22Rv1 (cell line): Measurements from ENCODE around the gene SRPK1.

ENCODE experiments used
- H3K27ac ChIP-seq: fragments of 450-650 bp; 2 replicates; pipeline ENCODE4 v1.5.1; 2017
- ZFX ChIP-seq: fragments of 450-650 bp; IDR thresholded peaks from 2 replicates; pipeline ENCODE4 v1.6.1; 2017; ENCODE audit warnings: antibody characterized with exemption, borderline replicate concordance
- TF ChIP-seq, protein P1 (sequence below): fragments of 450-650 bp; IDR thresholded peaks from 2 replicates; pipeline ENCODE4 v1.5.1; 2017; ENCODE audit warnings: mild to moderate bottlenecking

SRPK1 gene

DNA sequence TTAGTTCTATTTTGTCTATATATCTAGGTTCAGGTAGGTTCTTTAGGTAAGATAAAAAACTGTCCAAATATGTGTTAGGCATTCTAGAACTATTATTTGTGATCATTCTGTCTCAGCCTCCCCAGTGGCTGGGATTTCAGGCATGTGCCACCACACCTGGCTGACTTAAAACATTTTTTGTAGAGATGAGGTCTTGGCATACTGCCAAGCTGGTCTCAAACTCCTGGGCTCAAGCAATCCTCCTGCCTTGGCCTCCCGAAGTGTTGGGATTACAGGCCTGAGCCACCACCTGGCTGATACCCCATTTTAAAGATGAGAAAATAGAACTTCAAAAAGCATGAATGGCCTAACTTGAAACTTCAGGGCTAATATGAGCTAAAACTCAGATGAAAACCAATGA, 81.9 kb downstream of the SRPK1 start:
- TF ChIP-seq, protein P1, sequence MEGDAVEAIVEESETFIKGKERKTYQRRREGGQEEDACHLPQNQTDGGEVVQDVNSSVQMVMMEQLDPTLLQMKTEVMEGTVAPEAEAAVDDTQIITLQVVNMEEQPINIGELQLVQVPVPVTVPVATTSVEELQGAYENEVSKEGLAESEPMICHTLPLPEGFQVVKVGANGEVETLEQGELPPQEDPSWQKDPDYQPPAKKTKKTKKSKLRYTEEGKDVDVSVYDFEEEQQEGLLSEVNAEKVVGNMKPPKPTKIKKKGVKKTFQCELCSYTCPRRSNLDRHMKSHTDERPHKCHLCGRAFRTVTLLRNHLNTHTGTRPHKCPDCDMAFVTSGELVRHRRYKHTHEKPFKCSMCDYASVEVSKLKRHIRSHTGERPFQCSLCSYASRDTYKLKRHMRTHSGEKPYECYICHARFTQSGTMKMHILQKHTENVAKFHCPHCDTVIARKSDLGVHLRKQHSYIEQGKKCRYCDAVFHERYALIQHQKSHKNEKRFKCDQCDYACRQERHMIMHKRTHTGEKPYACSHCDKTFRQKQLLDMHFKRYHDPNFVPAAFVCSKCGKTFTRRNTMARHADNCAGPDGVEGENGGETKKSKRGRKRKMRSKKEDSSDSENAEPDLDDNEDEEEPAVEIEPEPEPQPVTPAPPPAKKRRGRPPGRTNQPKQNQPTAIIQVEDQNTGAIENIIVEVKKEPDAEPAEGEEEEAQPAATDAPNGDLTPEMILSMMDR = no peak
- TF ChIP-seq ZFX = no peak
- no peak overlapping the region for H3K27ac ChIP-seq

DNA sequence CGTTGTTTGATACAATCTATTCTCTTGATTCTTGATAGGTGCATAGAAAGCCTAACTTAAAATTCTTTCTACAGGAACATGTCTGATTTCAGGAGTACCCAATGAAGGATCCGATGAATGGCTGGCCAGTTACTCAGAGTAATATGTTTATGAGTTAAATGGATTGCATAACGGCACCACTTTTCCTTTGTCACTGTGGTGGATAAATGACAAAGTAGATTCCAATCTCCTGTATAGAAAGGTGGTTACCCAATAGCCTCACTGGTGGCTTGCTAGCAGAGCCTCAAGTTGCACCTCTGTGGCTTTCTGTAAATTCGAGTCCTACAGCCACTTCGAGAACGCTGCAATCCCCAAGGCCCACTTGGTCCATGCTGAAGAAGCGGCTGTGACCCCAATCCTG, 87.4 kb downstream of the SRPK1 start:
- H3K27ac ChIP-seq = peak overlapping the region; percentile 8; the same call in 1 of the 2 replicates

DNA sequence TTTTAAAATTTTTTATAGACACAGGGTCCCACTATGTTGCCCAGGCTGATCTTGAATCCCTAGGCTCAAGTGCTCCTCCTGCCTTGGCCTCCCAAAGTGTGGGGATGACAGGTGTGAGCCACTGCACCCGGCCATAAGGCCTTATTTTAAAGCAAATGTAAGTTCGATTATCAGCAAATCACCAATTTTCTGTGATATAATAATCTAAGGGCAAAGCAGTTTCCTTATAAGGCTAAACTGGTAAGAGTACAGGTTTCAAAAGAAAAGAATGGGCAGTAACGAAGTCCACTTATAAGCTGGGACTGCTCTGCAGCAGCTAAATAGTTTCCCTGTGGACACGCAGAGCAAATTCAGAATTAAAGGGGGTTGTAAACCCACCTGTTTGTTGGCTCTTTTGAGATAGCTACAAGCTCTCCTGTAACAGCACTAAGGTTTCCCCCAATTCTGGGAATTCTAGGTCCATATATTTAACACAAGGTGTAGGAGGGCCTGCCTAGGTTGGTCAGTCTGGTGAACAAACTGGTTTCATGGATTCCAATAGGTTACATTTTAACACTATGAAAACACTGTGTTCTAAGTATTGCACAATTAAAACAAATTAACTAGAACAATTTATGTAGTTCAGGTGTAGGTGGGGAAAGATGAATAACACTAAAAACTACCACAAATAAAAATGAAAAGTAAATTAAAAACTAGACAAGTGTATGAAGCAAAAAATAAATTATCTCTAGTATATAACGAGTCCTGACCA, 89.5 kb downstream of the SRPK1 start:
- H3K27ac ChIP-seq = 0 out of 2 replicates have a peak overlapping the region, but pooled peaks have one; percentile 13
- TF ChIP-seq, protein P1 = no peak
- TF ChIP-seq ZFX = no peak

More for the DNA sequence above, 87.4 kb downstream of the SRPK1 start:
- TF ChIP-seq ZFX = no peak
- TF ChIP-seq, protein P1 = no peak

DNA sequence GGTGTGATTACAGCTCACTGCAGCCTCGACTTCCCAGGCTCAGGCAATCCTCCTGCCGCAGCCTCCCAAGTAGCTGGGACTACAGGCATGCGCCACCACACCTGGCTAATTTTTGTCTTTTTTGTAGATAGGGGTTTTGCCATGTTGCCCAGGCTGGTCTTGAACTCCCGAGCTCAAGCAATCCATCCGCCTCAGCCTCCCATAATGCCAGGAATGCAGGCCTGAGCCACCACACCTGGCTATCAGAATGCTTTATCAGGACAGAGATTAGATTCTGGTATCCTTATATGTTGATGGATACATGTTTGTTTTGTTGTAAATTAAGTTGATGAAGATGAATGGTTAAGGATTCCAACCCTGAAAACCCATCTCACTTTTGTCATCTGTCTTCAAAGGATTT, 91.6 kb downstream of the SRPK1 start:
- H3K27ac ChIP-seq = no peak overlapping the region
- TF ChIP-seq, protein P1 = no peak
- no peak for TF ChIP-seq ZFX

DNA sequence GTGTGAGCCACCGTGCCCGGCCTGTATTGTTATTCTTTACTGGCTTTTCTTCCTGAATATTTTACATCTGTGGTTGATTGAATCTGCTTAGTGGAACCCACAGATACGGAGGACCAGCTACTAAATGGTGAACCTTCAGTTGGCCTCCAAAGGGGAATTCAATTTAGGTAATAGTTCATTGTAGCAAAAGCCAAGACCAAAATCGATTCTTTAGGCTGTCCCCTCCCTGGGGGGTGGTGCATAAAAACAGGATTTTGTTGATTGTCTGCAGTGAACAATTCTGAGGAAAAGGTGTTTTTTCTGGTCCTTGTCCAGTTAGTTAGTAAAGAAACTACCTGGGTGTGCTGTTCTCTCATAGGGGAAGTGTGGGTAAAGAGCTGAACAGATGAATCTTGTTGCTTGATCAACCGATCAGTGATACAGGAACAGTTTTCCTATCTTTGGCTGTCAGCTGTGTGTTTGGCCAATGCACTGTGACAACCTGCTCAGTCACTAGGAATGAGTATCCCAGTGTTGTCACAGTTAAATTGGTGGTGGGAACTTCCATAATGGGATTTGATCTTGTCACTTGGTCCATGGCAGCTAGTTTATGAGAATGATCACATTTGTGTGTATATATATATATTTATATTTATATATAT, 96.2 kb downstream of the SRPK1 start:
- H3K27ac ChIP-seq = no peak overlapping the region
- TF ChIP-seq, protein P1 = no peak
- TF ChIP-seq ZFX = no peak

DNA sequence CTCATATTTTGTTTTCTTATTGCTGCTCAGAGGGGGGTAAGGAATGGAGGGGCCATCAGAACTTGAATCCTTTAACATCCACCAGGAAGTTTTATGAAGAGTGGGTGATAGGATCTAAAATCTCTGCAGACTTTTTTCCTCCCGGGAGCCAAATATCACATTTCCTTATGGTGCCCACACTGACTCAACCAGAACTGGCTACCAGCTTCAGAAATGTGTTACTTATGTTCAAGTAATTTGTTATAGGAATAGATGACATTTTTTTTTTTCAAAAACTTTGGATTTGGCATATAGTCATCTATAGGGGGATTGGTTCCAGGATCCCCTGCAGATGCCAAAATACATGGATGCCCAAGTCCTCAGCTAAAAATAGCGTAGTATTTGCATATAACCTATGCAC, 97.3 kb downstream of the SRPK1 start:
- TF ChIP-seq, protein P1 = no peak
- TF ChIP-seq ZFX = no peak
- H3K27ac ChIP-seq = no peak overlapping the region

DNA sequence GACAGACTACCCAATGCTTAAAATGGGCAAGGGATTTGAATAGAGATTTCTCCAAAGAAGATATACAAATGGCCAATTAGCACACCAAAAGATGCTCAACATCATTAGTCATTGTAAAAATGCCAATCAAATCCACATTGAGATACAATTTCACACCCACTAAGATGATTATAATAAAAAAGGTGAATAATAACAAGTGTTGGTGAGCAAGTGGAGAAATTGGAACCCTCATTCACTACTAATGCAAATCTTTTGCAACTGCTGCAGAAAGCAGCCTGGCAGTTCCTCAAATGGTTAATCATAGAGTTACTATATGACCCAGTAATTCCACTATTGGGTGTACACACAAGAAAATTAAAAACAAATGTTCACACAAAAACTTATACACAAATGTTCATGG, 103.4 kb downstream of the SRPK1 start:
- TF ChIP-seq ZFX = no peak
- TF ChIP-seq, protein P1 = no peak
- no peak overlapping the region for H3K27ac ChIP-seq
